Upper lobe of left lung (tissue), 6 donors: Measurements from ENCODE around the gene TTC34. TPM values are rescaled to one million over a fixed set of nuclear protein-coding genes. Genes with fewer than 3 reads are reported as not detected.
A peak's percentile ranks its signal among the peaks of the same experiment; 100 is the strongest.

Experiments used
- ATAC-seq, 2 donors: fragments of 200-7000 bp; cut with Tn5 transposase; one replicate each; pipeline ENCODE4 v1.9.1; 2022; ENCODE audit warnings: mild to moderate bottlenecking in 2 of 2, moderate library complexity in 2 of 2; ENCODE audit not compliant: low FRiP score in 2 of 2
- DNase-seq, 2 donors: peaks; one replicate each; pipeline ENCODE4 v3.0.0-alpha.2; 2019 to 2020
- H3K27ac ChIP-seq, 4 donors: fragments of 200-600 bp; sonication (generic); one replicate each; pipeline ENCODE4 v1.5.1; 2016 to 2019
- H3K27me3 ChIP-seq, 4 donors: fragments of 200-600 bp; sonication (generic); one replicate each; pipeline ENCODE4 v1.5.1; 2017 to 2019
- H3K36me3 ChIP-seq, 4 donors: fragments of 200-600 bp; sonication (generic); one replicate each; pipeline ENCODE4 v1.5.1; 2016 to 2019
- H3K4me1 ChIP-seq, 4 donors: fragments of 200-600 bp; sonication (generic); one replicate each; pipeline ENCODE4 v1.5.1; 2018 to 2019
- H3K4me3 ChIP-seq, 4 donors: fragments of 200-600 bp; sonication (generic); one replicate each; pipeline ENCODE4 v1.5.1; 2017 to 2019; ENCODE audit warnings: mild to moderate bottlenecking in 2 of 4, moderate library complexity in 1 of 4
- H3K9me3 ChIP-seq, 4 donors: fragments of 200-600 bp; sonication (generic); one replicate each; pipeline ENCODE4 v1.5.1; 2018 to 2019
- CTCF ChIP-seq, 6 experiments: fragments of 450-650 bp in 4 of 6; fragments of 200-600 bp in 2 of 6; sonication (generic) in 2 of 6; IDR thresholded peaks; one replicate each; pipeline ENCODE4 v1.5.1; 2016 to 2019; ENCODE audit warnings: antibody characterized with exemption in 6 of 6
- EP300 ChIP-seq, 4 donors: sonication (generic); formaldehyde crosslinking; IDR thresholded peaks; one replicate each; pipeline ENCODE4 v1.5.1; 2017; ENCODE audit warnings: antibody characterized with exemption in 4 of 4, control low read depth in 2 of 4
- POLR2A ChIP-seq, 4 donors: fragments of 450-650 bp; IDR thresholded peaks; one replicate each; pipeline ENCODE4 v1.5.1; 2016 to 2017; ENCODE audit warnings: antibody characterized with exemption in 4 of 4, mild to moderate bottlenecking in 2 of 4
- POLR2AphosphoS5 ChIP-seq, 2 donors: sonication (generic); formaldehyde crosslinking; IDR thresholded peaks; one replicate each; pipeline ENCODE4 v1.5.1; 2017; ENCODE audit warnings: antibody characterized with exemption in 2 of 2
- WGBS, 2 donors: methylation state at CpG; one replicate each; pipeline ENCODE4 v1.1.5; 2017 to 2018; 5-methylcytosine and 5-hydroxymethylcytosine counted together
- total RNA-seq, 6 donors: library from RNA; depleted of rRNA in 4 of 6; stranded (reverse); fragments of >200 nt in 4 of 6; gene quantifications; one replicate each; pipeline versions ENCODE4 v1.1.0 to v1.2.1, GENCODE V29; 2016 to 2021
- donor health status: DM: no; HTN: no; CAD: no; lungs with moderate emphysema.
- donor health status: DM: no; HTN: yes; CAD: no; lungs with severe emphysema.

TTC34 gene
- total RNA-seq, 6 donors from 2014 or later: 0.76 to 4.2 (median 2.1) TPM

GRCh38 chr1:2837316-2837715, 35.8 kb upstream of the TTC34 start:
- H3K9me3 ChIP-seq: no peaks in the 10 kb centered on the region
- no peaks in the 10 kb centered on the region for H3K27me3 ChIP-seq
- H3K36me3 ChIP-seq: no peaks in the 10 kb centered on the region
- ATAC-seq: no peak
- no peak for TF ChIP-seq POLR2AphosphoS5 (IDR thresholded peaks at IDR 0.05)
- no peak for TF ChIP-seq CTCF (IDR thresholded peaks at IDR 0.05)
- TF ChIP-seq EP300 (IDR thresholded peaks at IDR 0.05): no peak
- no peak for TF ChIP-seq POLR2A (IDR thresholded peaks at IDR 0.05)
- no peak overlapping the region for H3K27ac ChIP-seq
- DNase-seq: no peak
- 81 to 83% methylated on average over 6 to 11 of the region's 11 CpGs for WGBS, 2 donors
- H3K4me1 ChIP-seq: no peaks in the 10 kb centered on the region
- no peak overlapping the region for H3K4me3 ChIP-seq

- Histone ChIP-seq H3K27ac (no peak overlapping the region), H3K4me1 (no peaks in the 10 kb centered on the region), H3K36me3 (no peaks in the 10 kb centered on the region), H3K4me3 (no peak overlapping the region), H3K9me3 (no peaks in the 10 kb centered on the region), H3K27me3 (no peaks in the 10 kb centered on the region)
- DNase-seq (peak in 1 of 2 donors; percentile 58), ATAC-seq (no peak)
- 83 to 86% methylated on average over 20 of the region's 20 CpGs for WGBS, 2 donors
- TF ChIP-seq EP300 (IDR thresholded peaks at IDR 0.05): no peak
Observed at GRCh38 chr1:2836333-2836970, 35.0 kb upstream of the TTC34 start.

GRCh38 chr1:2835650-2836159, 34.2 kb upstream of the TTC34 start:
- ATAC-seq (no peak), DNase-seq (peak in 1 of 2 donors; percentile 42)
- Histone ChIP-seq H3K27me3 (no peaks in the 10 kb centered on the region), H3K27ac (no peak overlapping the region), H3K4me3 (no peak overlapping the region), H3K4me1 (no peaks in the 10 kb centered on the region), H3K9me3 (no peaks in the 10 kb centered on the region), H3K36me3 (no peaks in the 10 kb centered on the region)
- no peak for TF ChIP-seq POLR2A (IDR thresholded peaks at IDR 0.05)
- no peak for TF ChIP-seq CTCF (IDR thresholded peaks at IDR 0.05)
- TF ChIP-seq EP300 (IDR thresholded peaks at IDR 0.05): no peak
- TF ChIP-seq POLR2AphosphoS5 (IDR thresholded peaks at IDR 0.05): no peak
- WGBS, 2 donors: 70 to 82% methylated on average over 10 of the region's 10 CpGs

- Histone ChIP-seq H3K4me1 (no peaks in the 10 kb centered on the region), H3K27ac (no peak overlapping the region), H3K27me3 (no peaks in the 10 kb centered on the region), H3K4me3 (no peak overlapping the region), H3K9me3 (no peaks in the 10 kb centered on the region), H3K36me3 (no peaks in the 10 kb centered on the region)
- no peak for ATAC-seq
- TF ChIP-seq POLR2A (IDR thresholded peaks at IDR 0.05) (no peak), CTCF (IDR thresholded peaks at IDR 0.05) (no peak), EP300 (IDR thresholded peaks at IDR 0.05) (no peak), POLR2AphosphoS5 (IDR thresholded peaks at IDR 0.05) (no peak)
- 66 to 79% methylated on average over 16 to 27 of the region's 27 CpGs for WGBS, 2 donors
- peak in 1 of 2 donors; percentile 70 for DNase-seq
Observed at GRCh38 chr1:2834741-2835564, 33.5 kb upstream of the TTC34 start.

GRCh38 chr1:2834146-2834475, 32.6 kb upstream of the TTC34 start:
- ATAC-seq: no peak
- WGBS, 2 donors: 70 to 78% methylated on average over 14 to 15 of the region's 15 CpGs
- Histone ChIP-seq H3K4me3 (no peak overlapping the region), H3K4me1 (no peaks in the 10 kb centered on the region), H3K27me3 (no peaks in the 10 kb centered on the region), H3K27ac (no peak overlapping the region), H3K36me3 (no peaks in the 10 kb centered on the region), H3K9me3 (no peaks in the 10 kb centered on the region)
- peak in 1 of 2 donors; percentile 52 for DNase-seq
- TF ChIP-seq CTCF (IDR thresholded peaks at IDR 0.05): no peak
